GM23338 (cell line): ENCODE measurements around the gene ODR4. TPM values are rescaled to one million over a fixed set of nuclear protein-coding genes. Genes with fewer than 3 reads are reported as not detected.

Experiments used
- CTCF ChIP-seq, 2 experiments: fragments of 200-600 bp in 1 of 2; sonication (generic) in 1 of 2; conservative IDR thresholded peaks; 2 replicates each; pipeline versions ENCODE4 v1.5.1 to v1.6.1; 2016 to 2017; ENCODE audit warnings: antibody characterized with exemption in 2 of 2, low read depth in 2 of 2, mild to moderate bottlenecking in 2 of 2, moderate library complexity in 1 of 2
- polyA plus RNA-seq: library from polyadenylated mRNA; unstranded; fragments of >200 nt; fragmentation: Nextera tagmentation; extraction: Ambion mirVana; gene quantifications from 2 replicates; pipeline ENCODE4 v1.2.1, GENCODE V29; 2016
- total RNA-seq: library from RNA; depleted of rRNA; stranded (reverse); fragments of >200 nt; shearing (Covaris generic); gene quantifications from 2 replicates; pipeline ENCODE4 v1.2.3, GENCODE V29; 2014; rRNA removed

The ODR4 gene
- total and polyA plus RNA-seq, 2 experiments from 2014 or later = 17.3 to 18.9 TPM

GRCh38 chr1:186465946-186466345 lies 90.3 kb downstream of the ODR4 start (continued):
- TF ChIP-seq CTCF (conservative IDR thresholded peaks at IDR 0.05; ENCODE audit: low read depth in 2 of 2) = no peak

Other genes starting within 250 kb of the ODR4 start
- gene PRG4, start 79.6 kb upstream of the ODR4 start, total RNA-seq = 0.07 TPM in 1 of 2 replicates, not detected in the other
- gene PRG4, start 79.6 kb upstream of the ODR4 start, polyA plus RNA-seq = 0.11 and 0.12 TPM in 2 replicates
- gene TPR, start 585 bp upstream of the ODR4 start, total RNA-seq = 75.8 and 108 TPM in 2 replicates
- gene TPR, start 585 bp upstream of the ODR4 start, polyA plus RNA-seq = 164 and 220 TPM in 2 replicates
- gene PDC, start 85.3 kb downstream of the ODR4 start, total RNA-seq = not detected in 2 replicates
- not detected in 2 replicates for gene PDC, start 85.3 kb downstream of the ODR4 start, polyA plus RNA-seq